Breast epithelium (tissue), 4 donors: ENCODE measurements around the gene SEC23B. TPM values are rescaled to one million over a fixed set of nuclear protein-coding genes. Genes with fewer than 3 reads are reported as not detected.

Source experiments
- DNase-seq, 2 donors: peaks; one replicate each; pipeline ENCODE4 v3.0.0-alpha.2; 2019; ENCODE audit warnings: low spot score in 2 of 2
- H3K27ac ChIP-seq, 2 donors: fragments of 200-600 bp; sonication (generic) in 1 of 2; one replicate each; pipeline ENCODE4 v1.5.1; 2016 to 2019; ENCODE audit warnings: mild to moderate bottlenecking in 1 of 2
- H3K27me3 ChIP-seq, 2 donors: fragments of 200-600 bp; sonication (generic) in 1 of 2; one replicate each; pipeline versions ENCODE4 v1.5.1 to v1.6.0; 2017 to 2019; ENCODE audit warnings: control low read depth in 1 of 2, mild to moderate bottlenecking in 1 of 2
- H3K36me3 ChIP-seq: fragments of 200-600 bp; one replicate; pipeline ENCODE4 v1.5.1; 2019
- H3K4me1 ChIP-seq, 2 donors: fragments of 200-600 bp; sonication (generic); one replicate each; pipeline ENCODE4 v1.5.1; 2016 to 2019; ENCODE audit warnings: control low read depth in 1 of 2
- H3K4me3 ChIP-seq, 3 donors: fragments of 200-600 bp; sonication (generic); 1 replicate in 2 of 3; 2 replicates in 1 of 3; pipeline ENCODE4 v1.5.1; 2016 to 2019; ENCODE audit warnings: mild to moderate bottlenecking in 3 of 3, moderate library complexity in 2 of 3
- H3K9me3 ChIP-seq, 2 donors: fragments of 200-600 bp; sonication (generic) in 1 of 2; one replicate each; pipeline ENCODE4 v1.5.1; 2016 to 2019; ENCODE audit warnings: control low read depth in 1 of 2
- CTCF ChIP-seq, 3 donors: fragments of 450-650 bp; IDR thresholded peaks; one replicate each; pipeline ENCODE4 v1.5.1; 2016 to 2017; ENCODE audit warnings: antibody characterized with exemption in 3 of 3, mild to moderate bottlenecking in 3 of 3, moderate library complexity in 3 of 3
- POLR2A ChIP-seq: fragments of 450-650 bp; IDR thresholded peaks from one replicate; pipeline ENCODE4 v1.6.1; 2016; ENCODE audit warnings: antibody characterized with exemption, mild to moderate bottlenecking, moderate library complexity
- POLR2AphosphoS5 ChIP-seq, 3 donors: sonication (generic); formaldehyde crosslinking; IDR thresholded peaks; one replicate each; pipeline ENCODE4 v1.6.1; 2017; ENCODE audit warnings: antibody characterized with exemption in 3 of 3
- intact Hi-C: fragments of 100-400 bp; cut with DNase I; formaldehyde crosslinking; loops from one replicate; pipeline ENCODE4 v1.15.1; 2023; ENCODE audit warnings: low total_unique reads
- total RNA-seq, 3 donors: library from RNA; depleted of rRNA; stranded (reverse); fragments of >200 nt; gene quantifications; one replicate each; pipeline ENCODE4 v1.1.0, GENCODE V29; 2016

Gene SEC23B
- total RNA-seq, 3 donors from 2014 or later: 27.0 to 57.7 (median 52.8) TPM

DNA sequence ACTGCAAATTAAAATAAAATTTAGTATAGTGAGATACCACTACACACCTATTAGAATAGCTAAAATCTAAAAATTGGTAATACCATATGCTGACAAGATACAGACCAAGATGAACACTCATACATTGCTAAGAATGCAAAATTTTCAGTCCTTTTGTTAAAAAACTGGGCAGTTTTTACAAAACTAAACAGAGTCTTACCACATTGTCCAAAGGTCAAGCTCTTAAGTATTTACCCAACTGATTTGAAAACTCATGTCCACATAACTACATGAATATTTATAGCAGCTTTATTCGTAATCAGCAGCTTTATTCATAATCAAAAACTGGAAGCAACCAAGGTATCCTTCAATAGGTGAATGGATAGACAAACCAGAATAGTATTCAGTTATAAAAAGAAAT, 30.5 kb upstream of the SEC23B start:
- no peaks in the 10 kb centered on the region for H3K4me1 ChIP-seq
- no peak overlapping the region for H3K4me3 ChIP-seq
- no peaks in the 10 kb centered on the region for H3K27me3 ChIP-seq
- H3K9me3 ChIP-seq: no peaks in the 10 kb centered on the region
- TF ChIP-seq POLR2A (no peak), CTCF (IDR thresholded peaks at IDR 0.05) (no peak), POLR2AphosphoS5 (IDR thresholded peaks at IDR 0.05) (no peak)
- intact Hi-C loops: no loop called here
- no peak overlapping the region for H3K27ac ChIP-seq
- no peaks in the 10 kb centered on the region for H3K36me3 ChIP-seq
- no peak for DNase-seq

DNA sequence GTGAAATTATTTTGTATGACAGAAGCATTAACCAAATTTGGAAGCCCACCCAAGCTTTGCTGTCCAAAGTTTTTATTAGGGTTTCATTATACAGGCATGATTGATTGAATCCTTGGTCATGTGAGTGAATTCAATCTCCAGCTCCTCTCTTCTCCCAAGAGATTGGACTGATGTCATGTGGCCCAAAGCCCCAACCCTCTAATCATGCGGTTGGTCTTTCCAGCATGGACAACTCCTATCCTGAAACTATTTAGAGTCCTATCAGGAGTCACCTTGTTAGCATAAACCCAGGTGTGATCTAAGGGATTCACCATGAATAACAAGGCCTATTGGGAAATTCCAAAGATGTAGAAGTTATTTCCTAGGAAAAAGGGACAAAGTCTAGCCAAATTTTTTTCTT, 29.9 kb upstream of the SEC23B start:
- no peaks in the 10 kb centered on the region for H3K4me1 ChIP-seq
- H3K27me3 ChIP-seq: no peaks in the 10 kb centered on the region
- no peak for DNase-seq
- H3K36me3 ChIP-seq: no peaks in the 10 kb centered on the region
- intact Hi-C loops: no loop called here
- TF ChIP-seq POLR2A (no peak), POLR2AphosphoS5 (IDR thresholded peaks at IDR 0.05) (no peak), CTCF (IDR thresholded peaks at IDR 0.05) (no peak)
- no peak overlapping the region for H3K27ac ChIP-seq
- H3K9me3 ChIP-seq: no peaks in the 10 kb centered on the region
- H3K4me3 ChIP-seq: no peak overlapping the region

DNA sequence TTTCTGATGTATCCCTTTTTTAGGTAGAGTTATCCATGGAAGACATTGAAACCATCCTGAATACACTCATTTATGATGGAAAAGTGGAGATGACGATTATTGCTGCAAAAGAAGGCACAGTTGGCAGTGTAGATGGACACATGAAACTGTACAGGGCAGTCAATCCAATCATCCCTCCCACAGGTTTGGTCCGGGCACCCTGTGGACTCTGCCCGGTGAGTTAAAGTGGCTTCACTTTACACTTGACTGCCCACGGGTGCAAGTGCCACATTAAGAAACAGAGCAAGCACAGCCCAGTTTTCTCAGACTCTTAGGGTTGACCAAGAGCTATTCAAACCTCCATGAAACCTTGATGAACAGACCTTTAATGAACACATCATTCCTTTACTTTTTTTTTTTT, 26.1 kb upstream of the SEC23B start:
- intact Hi-C loops: no loop called here
- Histone ChIP-seq H3K9me3 (no peaks in the 10 kb centered on the region), H3K4me3 (no peak overlapping the region), H3K4me1 (no peaks in the 10 kb centered on the region), H3K27me3 (no peaks in the 10 kb centered on the region), H3K36me3 (no peaks in the 10 kb centered on the region), H3K27ac (no peak overlapping the region)
- no peak for DNase-seq
- TF ChIP-seq CTCF (IDR thresholded peaks at IDR 0.05): no peak
- no peak for TF ChIP-seq POLR2AphosphoS5 (IDR thresholded peaks at IDR 0.05)
- no peak for TF ChIP-seq POLR2A

- no peaks in the 10 kb centered on the region for H3K27me3 ChIP-seq
- no peak overlapping the region for H3K27ac ChIP-seq
- intact Hi-C loops: no loop called here
- no peaks in the 10 kb centered on the region for H3K9me3 ChIP-seq
- no peak overlapping the region for H3K4me3 ChIP-seq
- TF ChIP-seq POLR2A (no peak), POLR2AphosphoS5 (IDR thresholded peaks at IDR 0.05) (no peak), CTCF (IDR thresholded peaks at IDR 0.05) (no peak)
- no peaks in the 10 kb centered on the region for H3K4me1 ChIP-seq
- DNase-seq: no peak
- peaks cover 6% of the 10 kb centered on the region for H3K36me3 ChIP-seq
Measured at GRCh38 chr20:18488301-18488700, 19.4 kb upstream of the SEC23B start.

- Histone ChIP-seq H3K36me3 (no peaks in the 10 kb centered on the region), H3K4me3 (peak overlapping the region in 2 of 3 donors; percentile 68 to 79), H3K27me3 (no peaks in the 10 kb centered on the region), H3K27ac (peak overlapping the region in 1 of 2 donors; percentile 27), H3K4me1 (peaks cover 0 to 9% of the 10 kb centered on the region in 2 donors), H3K9me3 (no peaks in the 10 kb centered on the region)
- TF ChIP-seq POLR2AphosphoS5 (IDR thresholded peaks at IDR 0.05) (no peak), CTCF (IDR thresholded peaks at IDR 0.05) (no peak), POLR2A (no peak)
- DNase-seq: no peak
- intact Hi-C loops: no loop called here
Measured at GRCh38 chr20:18496042-18496441, 11.7 kb upstream of the SEC23B start.
